H9 (cell line): ENCODE results near the gene GRXCR2. TPM values are rescaled to one million over a fixed set of nuclear protein-coding genes. Genes with fewer than 3 reads are reported as not detected.

ENCODE experiments used
- DNase-seq: peaks from one replicate; pipeline ENCODE4 v3.0.0-alpha.2; 2017
- H2AFZ ChIP-seq: one replicate; pipeline ENCODE4 v1.6.1; 2013; ENCODE audit warnings: mild to moderate bottlenecking, low read length, control low read depth, moderate library complexity
- H2AK5ac ChIP-seq: 2 replicates; pipeline ENCODE4 v1.6.1; 2013; ENCODE audit warnings: low read length, control low read depth, mixed read lengths; ENCODE audit not compliant: insufficient read length
- H2BK120ac ChIP-seq: one replicate; pipeline ENCODE4 v1.6.1; 2013; ENCODE audit warnings: low read depth, mild to moderate bottlenecking, low read length, control low read depth, inconsistent platforms; ENCODE audit not compliant: poor library complexity, severe bottlenecking
- H2BK12ac ChIP-seq: 2 replicates; pipeline ENCODE4 v1.6.1; 2013; ENCODE audit warnings: low read length, control low read depth, mixed read lengths, low read depth; ENCODE audit not compliant: insufficient read length
- H2BK15ac ChIP-seq: 2 replicates; pipeline ENCODE4 v1.6.1; 2013; ENCODE audit warnings: low read depth, low read length, control low read depth
- H2BK20ac ChIP-seq: one replicate; pipeline ENCODE4 v1.6.1; 2013; ENCODE audit warnings: low read depth, mild to moderate bottlenecking, low read length, control low read depth, inconsistent platforms; ENCODE audit not compliant: poor library complexity, severe bottlenecking
- H2BK5ac ChIP-seq: 2 replicates; pipeline ENCODE4 v1.6.1; 2013; ENCODE audit warnings: low read length, control low read depth, mixed read lengths; ENCODE audit not compliant: insufficient read length
- H3K14ac ChIP-seq: 2 replicates; pipeline ENCODE4 v1.6.1; 2013; ENCODE audit warnings: low read length, control low read depth; ENCODE audit not compliant: insufficient read depth
- H3K18ac ChIP-seq: 2 replicates; pipeline ENCODE4 v1.6.1; 2013; ENCODE audit warnings: low read depth, mild to moderate bottlenecking, mixed read lengths, low read length, control low read depth; ENCODE audit not compliant: insufficient read length
- H3K23ac ChIP-seq: 2 replicates; pipeline ENCODE4 v1.6.1; 2013; ENCODE audit warnings: low read length, control low read depth, mixed read lengths, low read depth; ENCODE audit not compliant: insufficient read length
- H3K23me2 ChIP-seq: 2 replicates; pipeline ENCODE4 v1.6.1; 2013; ENCODE audit warnings: low read depth, mild to moderate bottlenecking, mixed read lengths, low read length, control low read depth; ENCODE audit not compliant: insufficient read length, poor library complexity, severe bottlenecking
- H3K27ac ChIP-seq: 2 replicates; pipeline ENCODE4 v1.5.1; 2013; ENCODE audit warnings: low read length, control low read depth, mixed read lengths, low read depth; ENCODE audit not compliant: insufficient read length
- H3K27me3 ChIP-seq: 2 replicates; pipeline ENCODE4 v1.6.1; 2013; ENCODE audit warnings: low read length, control low read depth, inconsistent platforms; ENCODE audit not compliant: insufficient read depth
- H3K4ac ChIP-seq: 2 replicates; pipeline ENCODE4 v1.6.1; 2013; ENCODE audit warnings: low read depth, mild to moderate bottlenecking, control low read depth, inconsistent platforms, low read length, moderate library complexity
- H3K4me1 ChIP-seq: 2 replicates; pipeline ENCODE4 v1.6.1; 2013; ENCODE audit warnings: low read length, control low read depth, inconsistent platforms; ENCODE audit not compliant: insufficient read depth
- H3K4me2 ChIP-seq: 2 replicates; pipeline ENCODE4 v1.6.1; 2013; ENCODE audit warnings: low read length, control low read depth, mixed read lengths; ENCODE audit not compliant: insufficient read length, insufficient read depth
- H3K56ac ChIP-seq: 2 replicates; pipeline ENCODE4 v1.6.1; 2013; ENCODE audit warnings: low read depth, mild to moderate bottlenecking, mixed read lengths, low read length, control low read depth; ENCODE audit not compliant: insufficient read length
- H3K79me1 ChIP-seq: 2 replicates; pipeline ENCODE4 v1.6.1; 2013; ENCODE audit warnings: low read depth, mild to moderate bottlenecking, moderate library complexity, low read length, control low read depth, inconsistent platforms; ENCODE audit not compliant: insufficient read depth, poor library complexity, severe bottlenecking
- H3K79me2 ChIP-seq: 2 replicates; pipeline ENCODE4 v1.6.1; 2013; ENCODE audit warnings: low read length, control low read depth, inconsistent platforms; ENCODE audit not compliant: insufficient read depth
- H3K9ac ChIP-seq: 2 replicates; pipeline ENCODE4 v1.6.1; 2013; ENCODE audit warnings: low read length, control low read depth, mixed read lengths; ENCODE audit not compliant: insufficient read length; ENCODE audit errors: extremely low read depth
- H3K9me3 ChIP-seq: one replicate; pipeline ENCODE4 v1.6.1; 2013; ENCODE audit warnings: low read depth, low read length, inconsistent platforms; ENCODE audit not compliant: control insufficient read depth
- H3T11ph ChIP-seq: one replicate; pipeline ENCODE4 v1.6.1; 2013; ENCODE audit warnings: mild to moderate bottlenecking, low read length, control low read depth, inconsistent platforms
- H4K20me1 ChIP-seq: one replicate; pipeline ENCODE4 v1.6.1; 2013; ENCODE audit not compliant: control insufficient read depth, insufficient read length, insufficient read depth
- H4K5ac ChIP-seq: 2 replicates; pipeline ENCODE4 v1.6.1; 2013; ENCODE audit warnings: low read depth, mild to moderate bottlenecking, mixed read lengths, low read length, control low read depth; ENCODE audit not compliant: insufficient read length
- H4K8ac ChIP-seq: replicated peaks from 2 replicates; pipeline ENCODE4 v1.6.1; 2013; ENCODE audit warnings: low read length, control low read depth, mixed read lengths, low read depth; ENCODE audit not compliant: insufficient read length
- H4K91ac ChIP-seq: 2 replicates; pipeline ENCODE4 v1.6.1; 2013; ENCODE audit warnings: low read depth, mild to moderate bottlenecking, moderate library complexity, mixed read lengths, low read length, control low read depth; ENCODE audit not compliant: insufficient read length
- H3K27ac Mint-ChIP-seq, 3 experiments: 2 replicates in 2 of 3; 3 replicates in 1 of 3; pipeline ENCODE4 v1.8.0; 2020 to 2021; ENCODE audit warnings: mixed read lengths in 3 of 3, mild to moderate bottlenecking in 1 of 3, moderate library complexity in 1 of 3
- H3K27me3 Mint-ChIP-seq: 2 replicates; pipeline ENCODE4 v1.8.0; 2021; ENCODE audit warnings: low read depth, mild to moderate bottlenecking, moderate library complexity, mixed read lengths
- H3K36me3 Mint-ChIP-seq, 3 experiments: 2 replicates in 2 of 3; 3 replicates in 1 of 3; pipeline ENCODE4 v1.8.0; 2020 to 2021; ENCODE audit warnings: low read depth in 3 of 3, mixed read lengths in 3 of 3; ENCODE audit not compliant: insufficient read depth in 1 of 3
- H3K4me1 Mint-ChIP-seq, 2 experiments: 2 replicates each; pipeline ENCODE4 v1.8.0; 2020; ENCODE audit warnings: mixed read lengths in 2 of 2
- H3K4me3 Mint-ChIP-seq, 2 experiments: 2 replicates in 1 of 2; 3 replicates in 1 of 2; pipeline ENCODE4 v1.8.0; 2020 to 2021; ENCODE audit warnings: mild to moderate bottlenecking in 2 of 2, mixed read lengths in 2 of 2, moderate library complexity in 1 of 2
- H3K9me3 Mint-ChIP-seq, 2 experiments: 2 replicates in 1 of 2; 3 replicates in 1 of 2; pipeline ENCODE4 v1.8.0; 2020; ENCODE audit warnings: mild to moderate bottlenecking in 2 of 2, mixed read lengths in 2 of 2, moderate library complexity in 1 of 2
- CTCF ChIP-seq: fragments of 200-600 bp; sonication (generic); conservative IDR thresholded peaks from 3 replicates; pipeline ENCODE4 v1.8.0; 2021; ENCODE audit warnings: antibody characterized with exemption, mild to moderate bottlenecking
- WGBS: extraction: QIAGEN DNeasy Blood & Tissue Kit; methylation state at CpG from one replicate; pipeline ENCODE4 v1.1.7; 2013; ENCODE audit warnings: missing lambda C conversion rate, low lambda C conversion rate, mixed read lengths; ENCODE audit not compliant: insufficient read length; ENCODE audit errors: extremely low coverage; 5-methylcytosine and 5-hydroxymethylcytosine counted together
- total RNA-seq: library from RNA; stranded (reverse); gene quantifications from 2 replicates; pipeline ENCODE4 v1.2.1, GENCODE V29; 2021

Gene GRXCR2
- total RNA-seq, 1 experiment from 2014 or later: not detected

GRCh38 chr5:145853781-145854376 is 18.9 kb downstream of the GRXCR2 start:
- Histone ChIP-seq H3K9me3 (no peaks in the 10 kb centered on the region), H3K14ac (no peak overlapping the region), H3K4me1 (peaks cover 5% of the 10 kb centered on the region; the same call in 1 of the 2 replicates), H3K79me2 (no peaks in the 10 kb centered on the region), H2BK15ac (no peak overlapping the region), H4K5ac (no peak overlapping the region), H4K91ac (no peak overlapping the region), H2BK120ac (no peak overlapping the region), H2BK5ac (no peak overlapping the region), H3K56ac (no peak overlapping the region), H3K23me2 (peaks cover 4% of the 10 kb centered on the region), H4K8ac (no peak overlapping the region), H3K4ac (no peak overlapping the region), H2AFZ (no peak overlapping the region), H3K18ac (no peak overlapping the region), H3T11ph (no peak overlapping the region), H3K79me1 (no peaks in the 10 kb centered on the region), H3K27ac (no peak overlapping the region), H3K4me2 (no peak overlapping the region), H3K9ac (no peak overlapping the region), H2BK20ac (no peak overlapping the region), H3K23ac (no peak overlapping the region), H3K27me3 (no peaks in the 10 kb centered on the region), H2AK5ac (no peak overlapping the region), H4K20me1 (no peaks in the 10 kb centered on the region), H2BK12ac (no peak overlapping the region)
- H3K4me1 Mint-ChIP-seq: peaks cover 15 to 18% of the 10 kb centered on the region in 2 experiments
- no peaks in the 10 kb centered on the region; a peak in 1 of 5 replicates for H3K9me3 Mint-ChIP-seq
- H3K27me3 Mint-ChIP-seq: no peaks in the 10 kb centered on the region; the same call in 1 of the 2 replicates
- no peak for TF ChIP-seq CTCF
- no peak for DNase-seq
- H3K27ac Mint-ChIP-seq: no peak overlapping the region
- H3K4me3 Mint-ChIP-seq: no peak overlapping the region
- WGBS: no CpG with 5 or more reads among the region's 3 CpGs
- H3K36me3 Mint-ChIP-seq: no peaks in the 10 kb centered on the region
